Right lobe of liver (tissue), 4 donors: ENCODE measurements around the gene CFAP77.

Experiments
- POLR2A ChIP-seq: fragments of 450-650 bp; IDR thresholded peaks from one replicate; pipeline ENCODE4 v1.6.1; 2017; ENCODE audit warnings: antibody characterized with exemption, mild to moderate bottlenecking
- TF ChIP-seq, protein P1 (sequence below), 4 donors: fragments of 200-600 bp in 3 of 4; fragments of 450-650 bp in 1 of 4; IDR thresholded peaks; one replicate each; pipeline versions ENCODE4 v1.5.1 to v1.8.0; 2016 to 2022; ENCODE audit warnings: antibody characterized with exemption in 4 of 4, mild to moderate bottlenecking in 2 of 4
- donor health status: DM: no; HTN: no; CAD: no.
- donor health status: DM: no; HTN: no; CAD: no.
- donor health status: DM: no; HTN: yes; CAD: no.

DNA sequence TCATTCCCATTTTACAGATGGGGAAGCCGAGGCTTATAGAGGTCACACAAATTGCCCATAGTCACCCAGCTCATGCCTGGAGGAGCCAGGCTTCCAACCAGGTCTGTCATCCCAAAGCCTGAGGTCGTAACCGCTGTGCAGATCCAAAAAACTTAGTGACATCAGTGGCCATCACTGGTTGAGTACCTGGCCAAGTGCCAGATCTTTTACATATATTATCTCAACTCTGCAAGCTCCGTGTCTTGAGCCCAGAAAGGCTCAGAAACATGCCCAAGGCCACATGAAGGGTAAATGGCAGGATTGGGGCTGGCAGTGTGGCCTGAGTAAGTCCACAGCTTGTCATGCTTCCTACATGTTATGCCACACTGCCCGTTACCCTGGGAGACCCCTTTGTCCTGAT lies 13.5 kb downstream of the CFAP77 start:
- TF ChIP-seq, protein P1, sequence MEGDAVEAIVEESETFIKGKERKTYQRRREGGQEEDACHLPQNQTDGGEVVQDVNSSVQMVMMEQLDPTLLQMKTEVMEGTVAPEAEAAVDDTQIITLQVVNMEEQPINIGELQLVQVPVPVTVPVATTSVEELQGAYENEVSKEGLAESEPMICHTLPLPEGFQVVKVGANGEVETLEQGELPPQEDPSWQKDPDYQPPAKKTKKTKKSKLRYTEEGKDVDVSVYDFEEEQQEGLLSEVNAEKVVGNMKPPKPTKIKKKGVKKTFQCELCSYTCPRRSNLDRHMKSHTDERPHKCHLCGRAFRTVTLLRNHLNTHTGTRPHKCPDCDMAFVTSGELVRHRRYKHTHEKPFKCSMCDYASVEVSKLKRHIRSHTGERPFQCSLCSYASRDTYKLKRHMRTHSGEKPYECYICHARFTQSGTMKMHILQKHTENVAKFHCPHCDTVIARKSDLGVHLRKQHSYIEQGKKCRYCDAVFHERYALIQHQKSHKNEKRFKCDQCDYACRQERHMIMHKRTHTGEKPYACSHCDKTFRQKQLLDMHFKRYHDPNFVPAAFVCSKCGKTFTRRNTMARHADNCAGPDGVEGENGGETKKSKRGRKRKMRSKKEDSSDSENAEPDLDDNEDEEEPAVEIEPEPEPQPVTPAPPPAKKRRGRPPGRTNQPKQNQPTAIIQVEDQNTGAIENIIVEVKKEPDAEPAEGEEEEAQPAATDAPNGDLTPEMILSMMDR (IDR thresholded peaks at IDR 0.05), result no peak
- TF ChIP-seq POLR2A, result no peak
